Endothelial cell of umbilical vein (primary cell): ENCODE measurements around the gene NR3C2. TPM values are rescaled to one million over a fixed set of nuclear protein-coding genes. Genes with fewer than 3 reads are reported as not detected.

Source experiments
- BruUV-seq: library from RNA; stranded (reverse); fragments of 400-500 nt; replicated peaks from 2 replicates; lab custom pipeline; 2021; lab: Mats Ljungman, UMichigan
- CTCF ChIA-PET: fragments of 300-600, 350-600 bp; sonication (Branson Sonifier 250); formaldehyde crosslinking; loops from one replicate; lab custom pipeline; 2021; ENCODE audit warnings: antibody characterized with exemption, inconsistent platforms; lab: Charles Lee
- POLR2A ChIA-PET: fragments of 300-600, 350-600 bp; sonication (Branson Sonifier 250); formaldehyde crosslinking; loops from one replicate; lab custom pipeline; 2021; ENCODE audit warnings: antibody characterized with exemption, inconsistent platforms; lab: Charles Lee
- DNase-seq: peaks from one replicate; pipeline ENCODE4 v3.0.0-alpha.2; 2011; ENCODE audit warnings: low read depth, low spot score
- FAIRE-seq: peaks from 2 replicates; lab custom pipeline; 2011; peaks lifted over from hg19 to GRCh38; lab: Jason Lieb, UNC
- H2AFZ ChIP-seq: 2 replicates; pipeline ENCODE4 v1.6.0; 2012; ENCODE audit warnings: low read depth, low read length, control low read depth, inconsistent platforms
- H3K27ac ChIP-seq: 2 replicates; pipeline ENCODE4 v1.5.1; 2011; ENCODE audit warnings: low read depth, mild to moderate bottlenecking, control low read depth, low read length, moderate library complexity; ENCODE audit not compliant: insufficient read depth
- H3K27me3 ChIP-seq, 2 experiments: 2 replicates each; pipeline versions ENCODE4 v1.6.0 to v1.6.1; 2011; ENCODE audit warnings: low read length in 2 of 2, mixed read lengths in 1 of 2; ENCODE audit not compliant: control insufficient read depth in 2 of 2, insufficient read depth in 2 of 2
- H3K36me3 ChIP-seq, 2 experiments: 2 replicates in 1 of 2; 3 replicates in 1 of 2; pipeline ENCODE4 v1.5.1; 2011; ENCODE audit warnings: low read length in 2 of 2, mild to moderate bottlenecking in 1 of 2, moderate library complexity in 1 of 2; ENCODE audit not compliant: control insufficient read depth in 2 of 2, insufficient read depth in 2 of 2; ENCODE audit errors: extremely low read depth in 1 of 2
- H3K4me1 ChIP-seq: 3 replicates; pipeline ENCODE4 v1.5.1; 2011; ENCODE audit warnings: mild to moderate bottlenecking, low read length; ENCODE audit not compliant: control insufficient read depth, insufficient read depth; ENCODE audit errors: extremely low read depth
- H3K4me2 ChIP-seq: 2 replicates; pipeline ENCODE4 v1.6.1; 2011; ENCODE audit warnings: low read length, control low read depth, mixed read lengths; ENCODE audit not compliant: insufficient read depth
- H3K4me3 ChIP-seq, 3 experiments: fragments of 200-600 bp in 1 of 3; sonication (generic), shearing (Covaris generic) in 1 of 3; replicated peaks in 1 of 3; 2 replicates each; pipeline ENCODE4 v1.5.1; 2011 to 2016; ENCODE audit warnings: control low read depth in 3 of 3, low read length in 3 of 3, mild to moderate bottlenecking in 2 of 3, inconsistent platforms in 1 of 3, low read depth in 1 of 3, moderate library complexity in 1 of 3; ENCODE audit not compliant: insufficient read depth in 1 of 3
- H3K79me2 ChIP-seq: 2 replicates; pipeline ENCODE4 v1.6.0; 2012; ENCODE audit warnings: low read length, inconsistent platforms; ENCODE audit not compliant: control insufficient read depth, insufficient read depth
- H3K9ac ChIP-seq: replicated peaks from 2 replicates; pipeline ENCODE3; 2011; ENCODE audit warnings: low read length, control low read depth; ENCODE audit not compliant: insufficient read depth; ENCODE audit errors: extremely low read depth
- H3K9me1 ChIP-seq: replicated peaks from 3 replicates; pipeline ENCODE4 v1.6.0; 2011; ENCODE audit warnings: mild to moderate bottlenecking, low read length; ENCODE audit not compliant: control insufficient read depth, insufficient read depth; ENCODE audit errors: extremely low read depth
- H3K9me3 ChIP-seq: replicated peaks from 2 replicates; pipeline ENCODE4 v1.5.1; 2012; ENCODE audit warnings: low read length, inconsistent platforms; ENCODE audit not compliant: control insufficient read depth, insufficient read depth
- H4K20me1 ChIP-seq: replicated peaks from 2 replicates; pipeline ENCODE3; 2011; ENCODE audit warnings: mild to moderate bottlenecking, low read length; ENCODE audit not compliant: control insufficient read depth, insufficient read depth; ENCODE audit errors: extremely low read depth
- CTCF ChIP-seq, 2 donors: IDR thresholded peaks; 1 replicate in 1 of 2; 2 replicates in 1 of 2; pipeline ENCODE4 v1.5.1; 2011; ENCODE audit warnings: low read length in 2 of 2, mild to moderate bottlenecking in 2 of 2, moderate library complexity in 2 of 2, control low read depth in 1 of 2, inconsistent platforms in 1 of 2, low read depth in 1 of 2; ENCODE audit not compliant: insufficient read depth in 1 of 2; ENCODE audit errors: extremely low read depth in 1 of 2
- EZH2 ChIP-seq: IDR thresholded peaks from 2 replicates; pipeline ENCODE4 v1.6.1; 2012; ENCODE audit warnings: borderline replicate concordance, low read depth, mild to moderate bottlenecking, moderate library complexity, low read length, inconsistent platforms; ENCODE audit not compliant: severe bottlenecking
- FOS ChIP-seq: IDR thresholded peaks from 2 replicates; pipeline ENCODE4 v1.6.1; 2011; ENCODE audit warnings: mild to moderate bottlenecking, low read length, moderate library complexity, borderline replicate concordance; ENCODE audit not compliant: insufficient read depth
- GATA2 ChIP-seq: IDR thresholded peaks from 2 replicates; pipeline ENCODE4 v1.7.0; 2011; ENCODE audit warnings: low read depth, mild to moderate bottlenecking, moderate library complexity, mixed read lengths, low read length; ENCODE audit not compliant: insufficient read length, insufficient read depth
- JUN ChIP-seq: IDR thresholded peaks from 2 replicates; pipeline ENCODE4 v1.6.1; 2011; ENCODE audit warnings: borderline replicate concordance, low read depth; ENCODE audit not compliant: insufficient read length, insufficient read depth
- MAX ChIP-seq: IDR thresholded peaks from 2 replicates; pipeline ENCODE4 v1.6.1; 2011; ENCODE audit not compliant: insufficient read depth, insufficient read length
- MYC ChIP-seq: IDR thresholded peaks from one replicate; pipeline ENCODE4 v1.6.1; 2011; ENCODE audit warnings: mild to moderate bottlenecking, low read depth, low read length
- POLR2A ChIP-seq: IDR thresholded peaks from 2 replicates; pipeline ENCODE4 v1.6.1; 2012; ENCODE audit warnings: low read depth, mild to moderate bottlenecking, control low read depth, low read length
- POLR2AphosphoS5 ChIP-seq: IDR thresholded peaks from 2 replicates; pipeline ENCODE4 v1.6.1; 2012; ENCODE audit warnings: low read depth, mild to moderate bottlenecking, control low read depth, low read length, moderate library complexity; ENCODE audit not compliant: insufficient read depth
- dilution Hi-C: fragments of 300-500 bp; cut with MboI; formaldehyde crosslinking; loops from one replicate; pipeline ENCODE4 v1.15.0; 2019; ENCODE audit warnings: low sequenced_read_pairs; ENCODE audit not compliant: extremely low pct_ligation_motif_present
- intact Hi-C: fragments of 100-400 bp; cut with micrococcal nuclease; formaldehyde crosslinking; loops from one replicate; pipeline ENCODE4 v1.10.0; 2022
- polyA plus RNA-seq, 4 experiments: library from polyadenylated mRNA; depleted of rRNA in 3 of 4; stranded (reverse) in 3 of 4; unstranded in 1 of 4; fragments of >200 nt; gene quantifications; 2 replicates each; pipeline versions ENCODE4 v1.2.1 to v1.2.3, GENCODE V29; 2011 to 2012; ENCODE audit warnings: missing spikeins in 1 of 4
- total RNA-seq: library from RNA; stranded (reverse); gene quantifications from 2 replicates; pipeline ENCODE4 v1.2.3, GENCODE V29; 2021

NR3C2 gene
- total and polyA plus RNA-seq, 2 donors (not counting 3 experiments of a cell fraction or from before 2014, with no cell fraction given): 4.8 to 16.4 TPM

DNA sequence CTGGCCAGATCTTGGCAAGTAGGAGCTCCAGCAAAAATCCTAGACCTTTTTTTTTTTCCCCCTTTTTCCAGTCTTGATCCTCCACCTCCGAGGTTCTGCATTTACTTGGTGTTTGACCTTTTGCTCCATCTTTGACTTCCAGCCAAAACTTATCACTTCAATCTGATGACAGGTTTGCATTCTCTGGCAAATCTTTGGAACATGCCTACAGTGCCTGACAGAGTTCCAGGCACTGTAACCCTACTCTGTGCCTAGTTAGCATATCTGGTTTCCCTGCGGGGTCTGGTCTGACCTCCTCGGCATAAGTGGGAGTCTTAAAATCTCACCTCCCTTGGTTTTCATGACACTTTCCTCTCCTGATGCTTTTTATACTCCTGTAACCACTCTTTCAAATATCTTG is 39.4 kb upstream of the NR3C2 start:
- ChIA-PET POLR2A (no interaction called here), CTCF (interaction anchor here (0.8 kb wide), 1 partner anchor 36 kb away, joined by 3 read pairs; no protein-coding TSS in a partner anchor)
- Histone ChIP-seq H3K79me2 (no peaks in the 10 kb centered on the region), H3K4me1 (no peaks in the 10 kb centered on the region), H3K27me3 (no peaks in the 10 kb centered on the region), H3K4me2 (no peak overlapping the region), H3K27ac (no peak overlapping the region), H3K4me3 (no peak overlapping the region), H3K36me3 (no peaks in the 10 kb centered on the region), H3K9ac (no peak overlapping the region), H4K20me1 (no peaks in the 10 kb centered on the region), H3K9me1 (no peaks in the 10 kb centered on the region), H2AFZ (no peak overlapping the region), H3K9me3 (no peaks in the 10 kb centered on the region)
- BruUV-seq: no TSS peak
- FAIRE-seq (no peak), DNase-seq (no peak)
- TF ChIP-seq MYC (no peak), GATA2 (no peak), POLR2AphosphoS5 (no peak), CTCF (IDR thresholded peaks at IDR 0.05; ENCODE audit: extremely low read depth in 1 of 2, insufficient read depth in 1 of 2, low read depth in 1 of 2, low read length in 2 of 2) (no peak), MAX (no peak), JUN (no peak), EZH2 (no peak), POLR2A (no peak), FOS (no peak)
- dilution Hi-C loops: no loop called here
- intact Hi-C loops: no loop called here
